Stimulated activated memory B cell treated with anti-CD40 and anti-IgM and Interleukin-4, amounts not matched to agents 10 μg/mL and 1 μg/mL and 100 μg/mL, for 72 hours (primary cell): ENCODE measurements around the gene CYP11A1.

ENCODE experiments used
- ATAC-seq: fragments of 150-1000 bp; cut with Tn5 transposase; 2 replicates; pipeline ENCODE4 v1.10.0; 2021
- H3K27ac Mint-ChIP-seq: one replicate; pipeline ENCODE4 v1.8.0; 2022; ENCODE audit warnings: mild to moderate bottlenecking, mixed read lengths
- H3K27me3 Mint-ChIP-seq: one replicate; pipeline ENCODE4 v1.8.0; 2022; ENCODE audit warnings: mixed read lengths
- H3K36me3 Mint-ChIP-seq: one replicate; pipeline ENCODE4 v1.8.0; 2022; ENCODE audit warnings: mixed read lengths
- H3K4me1 Mint-ChIP-seq: one replicate; pipeline ENCODE4 v1.8.0; 2022; ENCODE audit warnings: mixed read lengths
- H3K4me3 Mint-ChIP-seq: one replicate; pipeline ENCODE4 v1.8.0; 2022; ENCODE audit warnings: mild to moderate bottlenecking, moderate library complexity, mixed read lengths
- H3K9me3 Mint-ChIP-seq: one replicate; pipeline ENCODE4 v1.8.0; 2022; ENCODE audit warnings: mixed read lengths

The CYP11A1 gene

GRCh38 chr15:74336061-74337005, 31.1 kb downstream of the CYP11A1 start:
- Mint-ChIP-seq H3K27me3 (peaks cover 12% of the 10 kb centered on the region), H3K9me3 (peaks cover 2% of the 10 kb centered on the region), H3K36me3 (no peaks in the 10 kb centered on the region), H3K4me1 (no peaks in the 10 kb centered on the region), H3K4me3 (no peak overlapping the region), H3K27ac (no peak overlapping the region)
- ATAC-seq: no peak

DNA sequence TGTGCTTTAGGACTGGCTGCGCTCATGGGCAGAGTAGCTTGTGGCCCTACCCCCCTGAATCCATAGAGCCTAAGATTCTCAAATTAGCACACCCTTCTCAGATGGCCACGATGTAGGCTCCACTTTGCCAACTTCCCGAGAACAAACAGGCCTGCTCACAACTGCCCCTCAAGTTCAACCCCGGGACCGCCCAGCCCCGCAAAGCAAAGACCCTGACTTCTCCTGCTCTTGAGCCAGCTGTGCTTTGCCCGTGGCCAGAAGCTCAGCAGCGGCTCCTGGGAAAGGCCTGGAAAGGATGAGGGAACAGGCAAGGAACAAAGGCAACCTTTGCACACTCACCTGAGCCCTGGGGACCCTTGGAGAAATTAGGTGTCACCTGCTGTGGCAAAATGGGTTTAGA, 32.0 kb downstream of the CYP11A1 start:
- H3K36me3 Mint-ChIP-seq: no peaks in the 10 kb centered on the region
- peaks cover 2% of the 10 kb centered on the region for H3K9me3 Mint-ChIP-seq
- ATAC-seq: no peak
- peaks cover 9% of the 10 kb centered on the region for H3K27me3 Mint-ChIP-seq
- H3K4me1 Mint-ChIP-seq: no peaks in the 10 kb centered on the region
- no peak overlapping the region for H3K27ac Mint-ChIP-seq
- H3K4me3 Mint-ChIP-seq: no peak overlapping the region

- Mint-ChIP-seq H3K9me3 (peaks cover 2% of the 10 kb centered on the region), H3K36me3 (no peaks in the 10 kb centered on the region), H3K4me3 (no peak overlapping the region), H3K27me3 (no peaks in the 10 kb centered on the region), H3K4me1 (no peaks in the 10 kb centered on the region), H3K27ac (no peak overlapping the region)
- ATAC-seq: no peak
Measured at GRCh38 chr15:74334127-74334526, 33.3 kb downstream of the CYP11A1 start.

DNA sequence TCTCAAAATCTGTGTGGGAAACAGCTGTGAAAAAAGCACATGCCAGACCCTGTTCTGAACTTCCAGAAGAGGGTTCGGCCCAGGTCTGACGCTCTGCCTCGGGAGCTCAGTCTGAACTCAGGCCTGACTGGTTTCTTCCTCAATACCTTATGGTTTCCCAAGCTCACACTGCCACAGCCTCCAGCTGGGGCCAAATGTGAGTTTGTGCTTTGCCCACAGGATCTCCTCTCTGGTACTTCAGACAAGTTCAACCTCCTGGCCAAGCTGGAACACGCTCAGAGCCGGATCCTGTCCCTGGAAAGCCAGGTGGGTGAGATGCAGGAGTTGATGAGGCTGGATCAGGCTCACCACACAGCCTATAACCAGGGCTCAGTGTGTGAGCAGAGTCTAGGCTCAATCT, 33.8 kb downstream of the CYP11A1 start:
- no peak for ATAC-seq
- Mint-ChIP-seq H3K4me3 (no peak overlapping the region), H3K27me3 (no peaks in the 10 kb centered on the region), H3K36me3 (no peaks in the 10 kb centered on the region), H3K27ac (no peak overlapping the region), H3K4me1 (peaks cover 2% of the 10 kb centered on the region), H3K9me3 (peaks cover 2% of the 10 kb centered on the region)

GRCh38 chr15:74333093-74333492, 34.4 kb downstream of the CYP11A1 start:
- Mint-ChIP-seq H3K27me3 (no peaks in the 10 kb centered on the region), H3K9me3 (peaks cover 2% of the 10 kb centered on the region), H3K27ac (no peak overlapping the region), H3K4me1 (peaks cover 8% of the 10 kb centered on the region), H3K4me3 (no peak overlapping the region), H3K36me3 (no peaks in the 10 kb centered on the region)
- no peak for ATAC-seq

- no peak overlapping the region for H3K4me3 Mint-ChIP-seq
- no peaks in the 10 kb centered on the region for H3K27me3 Mint-ChIP-seq
- H3K4me1 Mint-ChIP-seq: peaks cover 9% of the 10 kb centered on the region
- H3K36me3 Mint-ChIP-seq: no peaks in the 10 kb centered on the region
- H3K27ac Mint-ChIP-seq: no peak overlapping the region
- no peak for ATAC-seq
- peaks cover 2% of the 10 kb centered on the region for H3K9me3 Mint-ChIP-seq
Measured at GRCh38 chr15:74332611-74333010, 34.8 kb downstream of the CYP11A1 start.

DNA sequence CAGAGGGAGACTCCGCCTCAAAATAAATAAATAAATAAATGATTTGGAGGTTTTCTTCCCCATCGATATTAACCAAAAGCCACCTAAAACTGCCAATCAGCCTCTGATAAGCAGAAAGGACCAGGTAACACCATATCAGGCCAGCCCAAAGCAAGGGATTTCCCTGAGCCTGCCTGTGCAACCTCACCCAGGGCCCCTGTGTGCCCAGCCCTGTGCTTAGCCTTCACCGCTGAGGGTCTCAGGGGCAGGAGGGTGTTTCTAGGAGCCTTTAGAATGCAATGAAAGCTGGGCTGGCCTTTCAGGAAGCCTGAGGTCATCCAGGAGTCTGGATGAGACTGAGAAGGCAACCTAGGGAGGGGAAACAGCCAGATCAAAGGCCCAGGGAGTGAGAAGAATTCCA, 35.4 kb downstream of the CYP11A1 start:
- ATAC-seq: no peak
- Mint-ChIP-seq H3K9me3 (peaks cover 2% of the 10 kb centered on the region), H3K36me3 (no peaks in the 10 kb centered on the region)

GRCh38 chr15:74330861-74331408, 36.5 kb downstream of the CYP11A1 start:
- Mint-ChIP-seq H3K9me3 (peaks cover 2% of the 10 kb centered on the region), H3K36me3 (no peaks in the 10 kb centered on the region), H3K27me3 (no peaks in the 10 kb centered on the region), H3K27ac (no peak overlapping the region), H3K4me3 (no peak overlapping the region), H3K4me1 (peaks cover 9% of the 10 kb centered on the region)
- ATAC-seq: peak; percentile 13

More for the DNA sequence above, 35.4 kb downstream of the CYP11A1 start:
- no peak overlapping the region for H3K27ac Mint-ChIP-seq
- H3K27me3 Mint-ChIP-seq: no peaks in the 10 kb centered on the region
- peaks cover 9% of the 10 kb centered on the region for H3K4me1 Mint-ChIP-seq
- H3K4me3 Mint-ChIP-seq: no peak overlapping the region

DNA sequence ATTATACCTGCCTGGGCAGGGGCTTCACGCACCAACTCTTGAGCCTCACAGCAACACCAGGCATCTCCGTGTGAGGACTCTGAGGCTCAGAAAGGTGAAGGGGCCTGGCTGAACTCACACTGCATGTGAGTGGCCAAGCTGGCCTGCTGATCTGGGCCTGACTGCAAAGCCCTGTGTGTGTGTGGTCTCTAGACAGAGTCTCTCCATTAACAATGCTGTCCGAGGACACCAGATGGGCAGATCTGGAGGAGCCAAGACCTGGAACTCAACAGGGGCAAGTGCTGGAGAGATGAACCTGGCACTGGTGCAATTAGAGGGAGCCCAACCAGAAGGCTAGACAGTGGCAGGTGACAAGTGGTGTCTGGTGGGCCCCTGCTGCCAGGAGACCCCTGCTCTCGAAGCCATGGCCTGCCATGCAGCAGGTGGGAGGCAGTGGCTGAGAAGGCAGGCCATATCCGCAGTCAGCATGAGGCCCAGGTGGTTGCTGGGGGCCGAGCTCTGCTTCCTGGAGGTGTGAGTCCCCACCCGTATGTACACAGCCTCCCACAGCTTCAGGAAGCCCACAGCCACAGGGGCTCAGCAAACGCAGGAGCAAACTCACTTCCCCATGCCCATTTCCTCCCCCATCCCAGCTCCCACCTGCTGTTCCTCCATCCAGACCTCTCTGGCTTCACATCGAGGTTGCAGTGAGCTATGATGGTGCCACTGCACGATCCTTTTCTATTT, 39.0 kb downstream of the CYP11A1 start:
- Mint-ChIP-seq H3K27ac (no peak overlapping the region), H3K4me3 (no peak overlapping the region), H3K36me3 (no peaks in the 10 kb centered on the region), H3K4me1 (peaks cover 9% of the 10 kb centered on the region), H3K9me3 (no peaks in the 10 kb centered on the region), H3K27me3 (peaks cover 19% of the 10 kb centered on the region)
- no peak for ATAC-seq

DNA sequence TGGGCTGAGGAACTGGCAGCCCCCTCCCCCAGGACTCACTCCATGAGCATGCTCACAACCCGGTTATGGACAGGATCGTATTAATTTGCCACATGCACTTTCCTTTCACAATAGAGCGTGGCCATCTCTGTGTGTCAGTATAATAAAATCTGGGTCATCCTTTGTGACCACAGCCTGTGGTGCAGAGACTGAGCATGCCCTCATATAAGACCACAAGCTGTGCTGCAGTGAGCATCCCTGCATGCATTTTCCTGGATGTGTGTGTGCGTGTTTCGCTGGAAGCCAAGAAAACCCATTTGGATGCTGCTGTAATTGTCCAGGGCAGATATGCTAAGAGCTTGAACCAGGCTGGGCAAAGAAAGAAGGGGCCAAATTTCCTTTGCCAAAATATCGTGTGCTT, 39.7 kb downstream of the CYP11A1 start:
- no peaks in the 10 kb centered on the region for H3K36me3 Mint-ChIP-seq

DNA sequence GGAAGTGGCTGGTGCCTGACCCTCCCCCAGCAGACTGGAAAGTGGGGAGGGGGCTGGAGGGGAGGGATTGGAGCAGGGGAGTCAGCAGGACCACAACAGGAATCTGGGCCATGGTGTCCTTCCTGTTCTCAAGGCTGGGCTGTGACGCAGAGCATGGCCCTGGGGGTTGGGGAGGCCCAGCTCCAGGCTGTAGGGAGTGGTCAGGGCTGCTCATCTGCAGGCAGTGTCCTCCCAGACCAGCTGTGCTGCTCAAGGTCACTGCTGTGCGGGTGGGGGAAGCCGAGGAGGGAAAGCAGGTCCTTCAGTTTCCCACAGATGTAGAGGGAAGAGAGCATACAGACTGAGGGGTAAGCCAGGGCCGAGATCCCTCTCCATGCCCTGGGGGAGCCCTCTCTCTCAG, 40.7 kb downstream of the CYP11A1 start:
- Mint-ChIP-seq H3K9me3 (no peaks in the 10 kb centered on the region), H3K4me3 (no peak overlapping the region), H3K4me1 (peaks cover 9% of the 10 kb centered on the region), H3K27ac (no peak overlapping the region), H3K36me3 (no peaks in the 10 kb centered on the region), H3K27me3 (peaks cover 27% of the 10 kb centered on the region)
- ATAC-seq: no peak

More for the DNA sequence above, 39.7 kb downstream of the CYP11A1 start:
- Mint-ChIP-seq H3K4me3 (no peak overlapping the region), H3K9me3 (no peaks in the 10 kb centered on the region), H3K4me1 (peaks cover 9% of the 10 kb centered on the region), H3K27me3 (peaks cover 26% of the 10 kb centered on the region), H3K27ac (no peak overlapping the region)
- ATAC-seq: no peak

- Mint-ChIP-seq H3K27me3 (peaks cover 27% of the 10 kb centered on the region), H3K27ac (no peak overlapping the region)
Measured at GRCh38 chr15:74324714-74325113, 42.7 kb downstream of the CYP11A1 start.

DNA sequence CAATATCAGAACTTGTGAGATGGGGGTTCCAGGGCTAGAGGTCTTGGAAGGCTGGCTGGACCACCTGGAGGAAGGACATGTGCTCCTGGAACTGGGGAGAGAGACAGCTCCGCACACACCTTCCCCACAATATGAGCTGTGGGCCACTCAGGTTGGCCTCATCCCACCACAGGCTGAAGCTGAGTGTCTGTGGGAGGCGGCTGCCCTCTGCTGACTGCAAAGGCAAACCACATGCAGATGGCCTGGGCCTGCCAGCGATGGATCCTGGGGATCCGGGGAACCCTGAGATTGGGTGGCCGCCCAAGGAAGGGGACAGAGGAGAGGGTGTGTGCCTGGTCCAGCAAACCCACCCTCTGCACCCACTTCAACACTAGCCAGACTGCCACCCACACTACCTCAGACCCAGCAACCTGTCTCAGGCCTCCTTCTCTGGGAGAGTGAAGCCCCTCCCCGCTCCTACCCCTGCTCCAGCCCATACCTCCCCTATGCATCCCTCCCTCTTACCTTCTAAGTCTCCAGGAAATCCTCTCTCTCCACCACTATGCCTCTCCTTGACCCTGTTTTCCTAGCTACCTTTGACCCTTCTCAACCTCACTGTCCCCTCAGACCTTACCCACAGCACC, 44.8 kb downstream of the CYP11A1 start:
- Mint-ChIP-seq H3K27me3 (peaks cover 27% of the 10 kb centered on the region), H3K27ac (no peak overlapping the region), H3K4me1 (peaks cover 14% of the 10 kb centered on the region), H3K4me3 (no peak overlapping the region), H3K36me3 (no peaks in the 10 kb centered on the region), H3K9me3 (no peaks in the 10 kb centered on the region)
- ATAC-seq: peak; percentile 77

More at GRCh38 chr15:74324714-74325113, 42.7 kb downstream of the CYP11A1 start:
- no peak overlapping the region for H3K4me3 Mint-ChIP-seq
- H3K4me1 Mint-ChIP-seq: peaks cover 9% of the 10 kb centered on the region
- no peaks in the 10 kb centered on the region for H3K36me3 Mint-ChIP-seq
- ATAC-seq: no peak
- H3K9me3 Mint-ChIP-seq: no peaks in the 10 kb centered on the region

GRCh38 chr15:74320352-74321247, 46.8 kb downstream of the CYP11A1 start:
- Mint-ChIP-seq H3K27me3 (peaks cover 26% of the 10 kb centered on the region), H3K9me3 (no peaks in the 10 kb centered on the region), H3K4me3 (no peak overlapping the region), H3K27ac (no peak overlapping the region), H3K4me1 (peaks cover 32% of the 10 kb centered on the region), H3K36me3 (no peaks in the 10 kb centered on the region)
- ATAC-seq: no peak
